IPS DF 19.7 (cell line): Measurements from ENCODE around the gene TMEM143.
"Not testable (repeated sequence)": the region's sequence is repeated elsewhere in the genome, so short reads cannot be mapped to it uniquely, and the experiment has no call there.

ENCODE experiments used
- DNase-seq: peaks from one replicate; pipeline ENCODE4 v3.0.0-alpha.2; 2013; ENCODE audit warnings: low read depth, low spot score

The TMEM143 gene

GRCh38 chr19:48363810-48364597, at the start of gene TMEM143, which contains the start of gene SYNGR4:
TSS of gene TMEM143 (minus strand) at chr19:48363940. CDS start at chr19:48363920, 20 bp downstream.
TSS of gene SYNGR4 (plus strand) at chr19:48364367. CDS start at chr19:48365843, 1,476 bp downstream.
- peak; percentile 96 for DNase-seq

GRCh38 chr19:48405850-48406249, 42.1 kb upstream of the TMEM143 start:
- DNase-seq = no peak

- no peak for DNase-seq
These were observed 41.4 kb upstream of the TMEM143 start for GRCh38 chr19:48405010-48405659.

- DNase-seq = no peak
These were observed 39.9 kb upstream of the TMEM143 start for GRCh38 chr19:48403606-48404005.

GRCh38 chr19:48401287-48401686, 37.5 kb upstream of the TMEM143 start:
- no peak for DNase-seq

GRCh38 chr19:48400018-48400742, 36.4 kb upstream of the TMEM143 start:
- peak; percentile 99 for DNase-seq

- no peak for DNase-seq
These were observed 34.9 kb upstream of the TMEM143 start for GRCh38 chr19:48398375-48399235.

- DNase-seq = no peak
These were observed 34.3 kb upstream of the TMEM143 start for GRCh38 chr19:48398102-48398374.

- DNase-seq = no peak
These were observed 33.7 kb upstream of the TMEM143 start for GRCh38 chr19:48397263-48398101.

- no peak for DNase-seq
These were observed 33.1 kb upstream of the TMEM143 start for GRCh38 chr19:48396824-48397176.

GRCh38 chr19:48396016-48396823, 32.5 kb upstream of the TMEM143 start:
- DNase-seq = no peak

- DNase-seq = no peak
These were observed 31.8 kb upstream of the TMEM143 start for GRCh38 chr19:48395499-48395898.

GRCh38 chr19:48395170-48395455, 31.4 kb upstream of the TMEM143 start:
- DNase-seq = no peak

- no peak for DNase-seq
These were observed 30.8 kb upstream of the TMEM143 start for GRCh38 chr19:48394331-48395169.

GRCh38 chr19:48393559-48394330, 30.0 kb upstream of the TMEM143 start, which contains the start of gene GRIN2D:
TSS of gene GRIN2D (plus strand) at chr19:48393668. CDS start at chr19:48398393, 4,725 bp downstream.
- DNase-seq = no peak

- DNase-seq = no peak
These were observed 29.3 kb upstream of the TMEM143 start for GRCh38 chr19:48392860-48393558.

- DNase-seq = not testable (repeated sequence)
These were observed 28.2 kb upstream of the TMEM143 start for GRCh38 chr19:48392006-48392344.
